Neuron (in vitro differentiated cells): ENCODE results near the gene XAGE3.
"Not testable (repeated sequence)": the region's sequence is repeated elsewhere in the genome, so short reads cannot be mapped to it uniquely, and the experiment has no call there.

Experiments
- H2AFZ ChIP-seq: one replicate; pipeline ENCODE4 v1.6.1; 2013; ENCODE audit warnings: low read depth, mild to moderate bottlenecking, inconsistent platforms, low read length, moderate library complexity
- H3K27me3 ChIP-seq: one replicate; pipeline ENCODE4 v1.6.1; 2013; ENCODE audit warnings: low read length; ENCODE audit not compliant: insufficient read depth
- H3K36me3 ChIP-seq: one replicate; pipeline ENCODE4 v1.6.1; 2013; ENCODE audit warnings: low read length; ENCODE audit not compliant: insufficient read depth
- H3K4me1 ChIP-seq: one replicate; pipeline ENCODE4 v1.6.1; 2013; ENCODE audit warnings: low read length; ENCODE audit not compliant: insufficient read depth
- H3K4me3 ChIP-seq: 2 replicates; pipeline ENCODE4 v1.5.1; 2013; ENCODE audit warnings: mild to moderate bottlenecking, low read length, moderate library complexity
- H3K9me3 ChIP-seq: one replicate; pipeline ENCODE4 v1.6.1; 2013; ENCODE audit warnings: low read length

Gene XAGE3, protein sequence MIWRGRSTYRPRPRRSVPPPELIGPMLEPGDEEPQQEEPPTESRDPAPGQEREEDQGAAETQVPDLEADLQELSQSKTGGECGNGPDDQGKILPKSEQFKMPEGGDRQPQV

DNA sequence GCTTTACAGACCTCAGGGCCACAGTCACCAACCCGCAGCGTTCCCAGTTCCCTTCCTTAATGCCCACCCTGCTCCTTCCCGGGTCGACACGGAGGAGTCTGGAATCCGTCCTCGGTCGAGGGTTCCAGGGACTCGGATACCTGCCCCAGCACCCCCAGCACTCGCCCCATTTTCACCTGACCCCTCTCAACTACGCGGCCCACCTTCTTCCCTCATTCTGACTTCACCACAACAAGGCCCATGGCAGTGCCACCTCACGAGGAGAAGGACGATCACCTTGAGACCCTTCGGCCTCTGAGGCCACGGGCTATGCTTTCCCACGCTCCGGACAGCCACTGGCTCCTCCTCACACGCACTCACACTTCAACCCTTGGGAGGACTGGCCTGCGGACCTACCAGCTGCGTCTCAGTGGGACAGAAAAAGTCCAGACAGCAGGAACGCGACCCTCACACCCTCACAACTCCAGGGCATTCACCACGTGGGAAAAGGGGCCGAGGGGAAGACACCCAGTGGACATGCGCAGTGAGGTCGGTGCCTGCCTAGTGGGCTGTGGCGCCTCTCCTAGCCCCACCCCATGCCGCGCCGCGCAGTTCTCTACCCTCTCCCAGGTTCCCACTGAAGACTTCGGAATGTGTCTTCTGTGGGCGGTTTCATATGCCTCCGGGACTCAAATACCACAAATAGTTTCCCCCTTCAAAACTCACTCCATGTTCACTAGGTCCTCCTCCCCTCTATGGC is at the start of gene XAGE3:
Gene XAGE3 (minus strand): TSS at position 474 of the 739 bp plus-strand sequence. CDS start 950 bp downstream, outside the sequence.
- no peaks in the 10 kb centered on the region for H3K4me1 ChIP-seq
- H3K36me3 ChIP-seq, result no peaks in the 10 kb centered on the region
- peaks cover 15% of the 10 kb centered on the region for H3K27me3 ChIP-seq
- H3K4me3 ChIP-seq, result no peak within 1 kb of the TSS
- H3K9me3 ChIP-seq, result no peaks in the 10 kb centered on the region
- H2AFZ ChIP-seq, result no peak within 1 kb of the TSS

DNA sequence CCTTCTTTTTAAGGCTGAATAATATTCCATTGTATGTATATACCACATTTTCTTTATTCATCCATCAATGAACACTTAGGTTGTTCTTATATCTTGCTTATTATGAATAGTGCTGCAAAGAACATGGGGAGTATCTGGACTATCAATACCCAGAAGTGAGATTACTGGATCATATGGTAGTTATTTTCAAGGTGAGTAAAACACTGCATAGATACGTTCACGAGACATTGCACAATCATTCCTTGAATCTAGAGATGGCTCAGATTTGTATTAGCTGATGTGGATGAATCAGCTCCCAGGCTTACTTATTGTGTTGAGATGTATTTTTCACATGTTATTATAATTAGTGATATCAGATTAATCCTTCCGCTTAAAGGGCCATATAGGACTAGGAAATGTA is 46.8 kb upstream of the XAGE3 start:
- H3K9me3 ChIP-seq, H3K4me3 ChIP-seq, H3K27me3 ChIP-seq, H3K36me3 ChIP-seq, H2AFZ ChIP-seq, H3K4me1 ChIP-seq: not testable (repeated sequence)

DNA sequence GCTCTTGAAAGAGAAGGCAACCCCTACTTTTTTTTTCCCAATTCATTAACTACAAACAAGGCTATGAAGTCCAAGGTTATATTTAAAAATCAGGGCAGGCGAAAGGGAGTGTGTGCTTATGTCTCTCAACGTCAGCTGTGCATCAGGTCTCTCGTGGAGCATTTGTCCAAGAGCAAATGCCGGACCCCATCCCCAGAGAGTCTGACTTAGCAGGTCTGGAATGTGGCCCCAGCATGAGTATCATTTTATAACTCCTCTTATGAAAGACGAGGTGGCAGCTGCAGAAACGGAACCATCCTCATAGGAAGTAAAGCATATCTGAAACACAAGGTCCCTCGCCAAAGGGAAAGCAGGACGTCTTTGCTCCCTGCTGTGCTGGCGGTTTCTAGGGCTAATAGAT is 45.8 kb upstream of the XAGE3 start:
- H3K36me3 ChIP-seq, H3K9me3 ChIP-seq, H3K4me3 ChIP-seq, H3K4me1 ChIP-seq, H2AFZ ChIP-seq, H3K27me3 ChIP-seq: not testable (repeated sequence)

DNA sequence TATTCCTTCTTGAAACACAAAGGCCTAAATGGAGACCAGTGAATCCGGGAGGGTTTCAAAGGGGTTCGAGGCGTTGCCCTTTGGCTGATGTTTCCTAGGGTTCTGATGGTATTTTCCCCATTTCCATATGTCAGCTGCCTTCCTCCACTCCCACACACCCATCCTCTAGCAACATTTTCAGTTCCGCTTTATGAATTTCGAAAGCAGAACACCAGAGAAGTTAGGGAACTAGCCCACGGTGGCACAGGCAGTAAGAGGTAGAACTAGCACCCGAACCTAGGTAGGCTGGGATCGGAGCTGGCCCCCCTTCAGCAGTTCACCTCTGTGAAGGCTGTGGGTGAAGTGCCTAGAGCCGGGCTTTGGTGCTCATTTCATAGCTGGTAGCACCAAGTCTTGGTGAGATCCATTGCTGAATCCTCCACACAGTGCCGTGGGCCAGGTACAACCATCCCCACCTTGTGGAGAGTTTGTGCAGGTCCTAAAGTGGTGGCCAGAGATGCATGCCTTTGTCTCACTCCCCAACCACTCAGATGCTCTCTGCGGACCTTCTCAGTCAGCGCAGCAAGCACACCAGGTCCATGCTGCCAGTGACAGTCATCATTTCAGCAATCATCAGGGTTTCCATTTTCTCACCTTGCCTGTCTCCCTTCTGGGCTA is 41.6 kb upstream of the XAGE3 start:
- H3K4me1 ChIP-seq, H3K27me3 ChIP-seq, H3K4me3 ChIP-seq, H2AFZ ChIP-seq, H3K9me3 ChIP-seq, H3K36me3 ChIP-seq: not testable (repeated sequence)

DNA sequence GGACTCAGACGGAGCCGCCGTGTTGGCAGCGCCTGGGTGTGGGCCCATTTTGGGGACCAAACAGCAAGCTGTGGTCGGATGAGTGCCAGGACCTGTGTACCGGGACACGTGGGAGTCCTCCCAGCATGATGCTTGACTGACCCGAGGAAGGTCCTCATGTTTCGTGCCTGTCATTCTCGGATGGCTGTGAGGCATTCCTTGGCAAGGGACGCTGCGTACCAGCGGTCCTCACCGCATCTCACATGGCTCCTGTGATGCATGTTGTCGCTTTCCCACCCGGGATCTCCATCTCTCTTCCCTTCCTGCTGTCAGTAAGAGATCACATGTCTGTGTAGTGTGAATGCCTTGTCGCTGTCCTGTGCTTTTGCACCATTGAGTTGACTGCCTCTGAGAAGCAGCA is 40.0 kb upstream of the XAGE3 start:
- not testable (repeated sequence) for H3K27me3 ChIP-seq, H3K9me3 ChIP-seq, H3K4me1 ChIP-seq, H2AFZ ChIP-seq, H3K36me3 ChIP-seq, H3K4me3 ChIP-seq

DNA sequence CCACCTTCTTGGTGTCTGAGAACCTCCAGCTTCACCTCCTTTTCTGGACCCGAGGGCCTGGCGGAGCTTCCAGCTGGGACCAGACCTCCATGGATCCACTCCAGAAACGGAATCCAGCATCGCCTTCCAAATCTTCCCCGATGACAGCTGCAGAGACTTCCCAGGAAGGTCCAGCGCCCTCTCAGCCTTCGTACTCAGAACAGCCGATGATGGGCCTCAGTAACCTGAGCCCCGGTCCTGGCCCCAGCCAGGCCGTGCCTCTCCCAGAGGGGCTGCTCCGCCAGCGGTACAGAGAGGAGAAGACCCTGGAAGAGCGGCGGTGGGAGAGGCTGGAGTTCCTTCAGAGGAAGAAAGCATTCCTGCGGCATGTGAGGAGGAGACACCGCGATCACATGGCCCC is 39.3 kb upstream of the XAGE3 start:
- not testable (repeated sequence) for H3K36me3 ChIP-seq, H3K4me3 ChIP-seq, H2AFZ ChIP-seq, H3K27me3 ChIP-seq, H3K9me3 ChIP-seq, H3K4me1 ChIP-seq

DNA sequence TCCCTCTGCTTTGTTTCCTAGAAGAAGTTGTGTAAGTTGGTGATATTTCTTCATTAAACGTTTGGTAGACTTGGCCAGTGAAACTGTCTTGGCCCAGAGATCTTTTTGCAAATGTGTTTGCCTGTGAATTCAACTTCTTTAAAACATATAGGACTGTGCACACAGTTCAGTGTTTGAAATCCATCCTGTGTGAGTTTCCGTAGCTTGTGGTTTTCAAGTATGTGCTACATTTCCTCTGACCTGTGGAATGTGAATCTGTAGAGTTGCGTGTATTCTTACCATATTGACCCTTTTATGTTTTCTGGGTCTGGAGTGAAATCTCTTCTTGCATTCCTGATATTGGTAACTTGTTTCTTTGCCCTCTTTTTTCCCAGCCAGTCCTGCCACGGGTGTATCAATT is 38.2 kb upstream of the XAGE3 start:
- H3K9me3 ChIP-seq, result not testable (repeated sequence)

DNA sequence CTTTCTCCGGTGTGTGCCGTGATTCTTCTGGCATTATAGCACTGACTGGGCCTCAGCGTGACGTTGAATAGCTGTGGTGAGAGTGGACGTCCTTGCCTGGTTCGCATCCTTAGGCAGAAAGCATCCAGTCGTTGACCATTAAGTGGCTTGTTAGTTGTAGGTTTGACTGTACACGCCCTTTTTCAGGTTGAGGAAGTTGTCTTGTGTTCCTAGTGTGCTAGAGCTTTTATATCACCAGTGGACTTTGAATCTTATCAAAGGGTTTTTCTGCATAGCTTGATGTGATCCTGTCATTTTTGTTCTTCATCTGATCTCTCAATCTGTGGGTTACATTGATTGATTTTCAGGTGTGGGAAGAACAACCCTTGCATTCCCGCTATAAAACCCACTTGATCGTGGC is 37.6 kb upstream of the XAGE3 start:
- not testable (repeated sequence) for H3K4me1 ChIP-seq, H3K36me3 ChIP-seq, H3K4me3 ChIP-seq, H3K27me3 ChIP-seq, H2AFZ ChIP-seq, H3K9me3 ChIP-seq

More for the DNA sequence above, 38.2 kb upstream of the XAGE3 start:
- H3K4me1 ChIP-seq, H3K36me3 ChIP-seq, H3K4me3 ChIP-seq, H3K27me3 ChIP-seq, H2AFZ ChIP-seq: not testable (repeated sequence)

DNA sequence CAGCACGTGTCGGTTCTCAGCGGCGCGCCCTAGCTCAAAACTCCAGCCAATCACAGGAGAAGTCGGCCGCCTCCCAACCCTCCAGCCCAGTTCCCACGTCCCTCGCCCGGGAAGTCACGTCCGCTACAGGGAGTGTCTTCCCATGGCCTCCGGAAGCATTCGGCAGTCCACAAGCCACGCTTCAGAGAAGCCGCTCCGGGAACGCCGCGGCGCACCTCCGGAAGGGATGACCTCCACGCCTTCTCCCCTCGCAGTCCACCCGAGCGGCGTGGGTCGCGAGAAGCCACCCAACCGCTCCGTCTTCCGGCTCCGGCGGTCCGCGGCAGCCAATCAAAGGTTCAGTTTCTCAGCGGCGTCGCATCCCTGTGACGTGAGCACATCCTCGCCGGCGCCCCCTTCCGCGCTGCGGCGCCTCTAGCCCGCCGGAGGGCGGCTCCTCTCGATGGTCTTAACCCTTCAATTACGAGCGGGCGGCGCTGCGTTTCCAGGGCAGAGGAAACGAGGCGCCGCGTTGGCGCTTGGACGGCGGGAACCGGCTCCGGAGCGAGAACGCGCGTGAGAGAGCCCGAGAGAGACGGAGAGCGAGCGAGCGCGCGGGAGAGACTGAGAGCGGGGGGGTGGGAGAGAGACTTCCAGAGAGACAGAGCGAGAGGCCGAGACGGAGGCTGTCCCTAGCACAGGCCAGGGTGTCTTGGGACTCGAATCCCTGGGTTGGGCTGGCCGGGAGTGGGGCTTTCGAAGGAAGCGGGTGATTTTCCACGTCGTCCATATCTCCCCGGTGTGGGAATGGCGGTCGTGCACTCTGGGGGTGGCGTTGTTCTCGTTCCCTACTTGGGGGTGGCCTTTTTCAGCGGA is 29.2 kb upstream of the XAGE3 start, which contains the start of gene FAM156B:
Gene FAM156B (plus strand): TSS at position 476 of the 855 bp plus-strand sequence. CDS start 9,896 bp downstream, outside the sequence.
- not testable (repeated sequence) for H3K36me3 ChIP-seq, H3K4me1 ChIP-seq, H2AFZ ChIP-seq, H3K4me3 ChIP-seq, H3K9me3 ChIP-seq, H3K27me3 ChIP-seq

DNA sequence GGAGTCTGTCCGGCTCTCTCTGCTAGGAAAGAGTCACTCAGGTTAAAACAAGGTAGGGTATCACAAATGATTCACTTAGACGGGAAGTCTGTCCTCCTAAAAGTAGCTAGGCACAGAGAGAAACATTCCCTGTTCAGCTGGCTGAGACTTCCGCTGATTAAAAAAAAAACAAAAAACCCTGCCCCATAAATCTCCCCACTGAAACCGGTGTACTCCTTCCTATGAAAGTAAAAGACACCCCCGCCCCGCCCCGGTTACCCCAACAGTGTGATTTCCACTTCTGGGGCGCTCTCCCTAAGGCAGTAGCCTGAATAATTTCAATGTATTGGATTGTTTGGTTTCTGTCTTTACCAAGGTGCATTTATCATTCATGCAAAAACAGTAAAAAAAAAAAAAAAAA is 28.6 kb upstream of the XAGE3 start:
- H3K27me3 ChIP-seq, H3K9me3 ChIP-seq, H2AFZ ChIP-seq, H3K4me1 ChIP-seq, H3K36me3 ChIP-seq, H3K4me3 ChIP-seq: not testable (repeated sequence)

DNA sequence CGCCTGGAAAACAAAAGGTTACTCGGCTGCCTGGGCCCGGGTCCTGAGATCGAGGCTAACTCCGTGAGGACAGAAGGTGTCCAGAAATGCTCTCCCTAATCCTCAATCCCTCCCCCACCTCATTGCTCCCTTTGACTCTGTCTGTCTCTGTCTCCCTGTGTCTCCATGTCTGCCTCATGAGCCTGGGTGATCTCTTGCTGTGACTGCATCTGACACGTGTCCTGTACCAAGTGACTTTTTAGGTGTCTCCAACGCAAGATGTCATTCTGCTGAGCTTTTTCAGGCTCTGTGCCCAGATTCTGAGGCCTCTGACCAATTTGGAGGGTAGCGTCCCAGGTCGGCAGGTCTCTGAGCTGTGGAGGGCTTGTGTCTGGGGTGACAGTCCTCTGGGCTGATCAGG is 20.2 kb upstream of the XAGE3 start:
- not testable (repeated sequence) for H2AFZ ChIP-seq, H3K4me3 ChIP-seq, H3K9me3 ChIP-seq, H3K27me3 ChIP-seq, H3K4me1 ChIP-seq, H3K36me3 ChIP-seq

DNA sequence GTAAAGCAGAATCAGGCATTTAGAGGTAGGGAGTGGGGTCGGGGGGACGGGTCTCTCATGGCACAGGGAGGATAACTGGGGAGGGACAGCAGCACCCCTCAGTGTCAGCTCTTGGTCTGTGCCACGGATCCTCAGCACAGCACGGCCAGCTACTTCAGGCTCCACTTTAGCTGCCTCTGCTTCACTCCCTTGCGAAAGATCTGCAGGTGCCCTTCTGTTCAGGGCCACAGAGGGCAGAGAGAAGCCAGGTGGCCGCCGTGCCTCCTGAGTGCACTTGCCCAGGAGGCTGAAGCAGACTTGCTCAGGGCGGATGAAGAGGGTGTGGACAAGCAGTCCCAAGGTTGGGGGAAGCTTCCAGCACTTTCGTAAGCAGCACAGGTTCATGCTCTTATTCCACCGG is 19.6 kb upstream of the XAGE3 start:
- not testable (repeated sequence) for H3K4me1 ChIP-seq, H3K36me3 ChIP-seq, H3K9me3 ChIP-seq, H3K4me3 ChIP-seq, H3K27me3 ChIP-seq, H2AFZ ChIP-seq

DNA sequence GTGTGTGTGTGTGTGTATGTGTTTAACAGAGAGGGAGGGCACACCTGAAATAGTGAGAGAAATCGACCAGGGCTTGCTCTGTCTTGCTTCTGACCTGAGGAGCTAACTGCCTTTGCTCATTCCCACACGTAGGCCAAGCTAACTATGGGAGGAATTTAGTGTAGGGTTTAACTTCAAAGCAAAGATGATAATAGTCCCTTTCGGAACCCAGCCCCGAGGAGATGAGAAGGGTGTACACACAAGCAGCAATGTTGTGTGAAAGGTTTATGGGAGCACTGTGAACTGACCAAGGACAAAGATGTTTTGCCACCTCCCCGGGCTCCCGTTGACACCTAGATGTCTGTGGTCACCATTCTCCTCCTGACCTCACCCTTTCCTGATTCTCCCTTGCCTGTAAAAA is 8.5 kb upstream of the XAGE3 start:
- H3K27me3 ChIP-seq, result peaks cover 10% of the 10 kb centered on the region
- H3K4me1 ChIP-seq, H2AFZ ChIP-seq, H3K4me3 ChIP-seq, H3K9me3 ChIP-seq, H3K36me3 ChIP-seq: not testable (repeated sequence)
